GM19099 (cell line): ENCODE measurements around the gene APOBEC3C.
A peak's percentile ranks its signal among the peaks of the same experiment; 100 is the strongest.

Source experiments
- POLR2A ChIP-seq: IDR thresholded peaks from 3 replicates; pipeline ENCODE4 v1.6.1; 2011; ENCODE audit warnings: low read depth; ENCODE audit not compliant: insufficient read length; ENCODE audit errors: extremely low read depth

Gene APOBEC3C

DNA sequence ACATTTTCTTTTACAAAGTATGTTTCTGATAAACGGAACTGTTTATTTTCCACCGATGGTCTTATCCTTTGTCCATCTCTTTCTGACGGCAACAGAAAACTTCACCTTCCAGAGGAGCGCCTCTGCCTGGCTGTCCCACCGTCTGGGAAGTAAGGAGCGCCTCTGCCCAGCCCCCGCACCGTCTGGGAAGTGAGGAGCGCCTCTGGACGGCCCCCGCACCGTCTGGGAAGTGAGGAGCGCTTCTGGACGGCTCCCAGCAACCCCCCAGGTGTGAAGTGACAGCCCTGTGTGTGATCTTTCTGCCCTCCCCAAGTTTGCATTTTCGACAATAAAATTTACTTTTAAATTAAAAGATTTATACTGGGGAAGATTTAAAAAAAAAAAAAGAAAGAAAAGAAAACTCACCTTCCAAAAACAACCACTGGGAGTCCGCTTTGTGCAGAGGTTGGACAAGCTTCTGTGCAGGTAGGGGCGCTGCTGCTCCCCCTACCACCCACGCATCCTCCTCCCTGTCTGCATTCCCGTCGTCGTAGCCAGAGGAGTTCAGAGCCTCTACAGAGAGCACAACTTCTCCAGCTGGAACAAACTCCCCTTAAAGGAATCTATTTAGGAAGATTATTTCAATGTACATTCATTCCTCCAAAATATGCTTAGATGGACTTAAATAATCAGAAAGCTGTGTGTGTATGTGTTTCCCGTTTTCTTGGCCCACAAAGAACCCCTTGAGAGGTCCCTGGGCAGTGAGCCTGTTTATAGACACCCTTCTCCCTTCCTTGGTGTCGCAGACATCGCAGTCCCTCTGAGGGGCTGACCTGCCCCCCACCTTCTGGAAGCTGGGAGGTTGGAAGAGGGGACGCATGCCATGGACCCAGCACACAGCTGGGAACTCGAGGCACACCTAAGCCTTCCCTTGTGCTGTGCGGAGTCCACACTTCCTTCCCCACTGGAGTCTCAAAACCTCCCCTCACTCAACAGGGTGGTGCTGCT, 32.8 kb upstream of the APOBEC3C start:
- no peak for TF ChIP-seq POLR2A

- peak; percentile 54 for TF ChIP-seq POLR2A
Measured at GRCh38 chr22:38981992-38982927, 31.8 kb upstream of the APOBEC3C start, which contains the start of gene APOBEC3B. Gene APOBEC3B (plus strand): TSS chr22:38982347. CDS start chr22:38982454, 107 bp downstream.

DNA sequence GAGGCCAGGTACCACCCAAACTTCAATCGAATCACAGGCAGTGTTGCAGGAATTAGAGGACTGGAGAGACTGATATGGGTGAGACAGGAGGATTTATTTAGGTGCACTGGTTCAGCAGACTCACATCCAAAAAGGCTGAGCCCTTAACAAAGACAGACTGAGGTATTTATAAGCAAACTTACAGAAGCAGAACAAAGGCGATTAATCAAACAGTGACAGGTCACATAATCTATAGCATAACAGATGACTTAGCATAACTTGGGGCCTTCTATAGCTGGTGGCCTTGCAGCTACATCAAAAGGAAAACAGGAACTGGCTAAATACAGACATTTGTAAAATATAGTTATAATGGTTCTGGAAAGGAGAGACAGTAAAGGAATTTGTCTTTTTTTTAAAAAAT, 29.8 kb upstream of the APOBEC3C start:
- no peak for TF ChIP-seq POLR2A

DNA sequence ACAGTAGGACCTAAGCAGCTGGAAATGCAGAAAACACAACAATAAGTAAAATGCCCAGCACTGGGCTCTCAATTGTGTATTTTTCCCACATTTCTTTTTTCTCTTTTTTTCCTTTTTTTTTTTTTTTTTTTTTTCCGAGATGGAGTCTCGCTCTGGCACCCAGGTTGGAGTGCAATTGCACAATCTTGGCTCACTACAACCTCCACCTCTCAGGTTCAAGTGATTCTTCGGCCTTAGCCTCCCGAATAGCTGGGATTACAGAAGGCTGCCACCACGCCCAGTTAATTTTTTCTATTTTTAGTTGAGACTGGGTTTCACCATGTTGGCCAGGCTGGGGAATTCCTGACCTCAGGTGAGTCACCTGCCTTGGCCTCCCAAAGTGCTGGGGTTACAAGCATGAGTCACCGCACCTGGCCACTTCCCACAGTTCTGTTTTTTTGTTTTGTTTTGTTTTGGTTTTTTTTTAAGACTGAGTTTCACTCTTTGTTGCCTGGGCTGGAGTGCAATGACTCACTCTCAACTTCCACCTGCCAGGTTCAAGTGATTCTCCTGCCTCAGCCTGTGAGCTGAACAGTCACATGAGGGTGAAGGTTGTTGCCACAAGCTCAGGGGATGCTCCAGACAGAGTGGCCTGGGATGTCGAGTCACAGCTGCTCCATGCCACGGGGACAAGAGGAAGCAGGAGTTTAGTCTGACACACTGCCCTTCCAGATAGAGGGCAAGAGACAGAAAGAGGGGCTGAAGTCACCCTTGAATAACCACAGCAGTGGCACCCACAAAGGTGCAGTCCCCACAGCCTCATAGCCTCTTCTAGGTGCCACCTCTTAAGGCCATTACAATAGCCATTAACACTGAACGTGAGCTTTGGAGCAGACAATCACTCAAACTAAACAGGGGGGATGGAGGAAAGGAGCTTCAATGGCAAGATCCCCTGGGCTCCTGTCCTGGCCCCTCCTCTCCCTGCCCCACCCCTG, 29.0 kb upstream of the APOBEC3C start:
- TF ChIP-seq POLR2A = peak; percentile 48

DNA sequence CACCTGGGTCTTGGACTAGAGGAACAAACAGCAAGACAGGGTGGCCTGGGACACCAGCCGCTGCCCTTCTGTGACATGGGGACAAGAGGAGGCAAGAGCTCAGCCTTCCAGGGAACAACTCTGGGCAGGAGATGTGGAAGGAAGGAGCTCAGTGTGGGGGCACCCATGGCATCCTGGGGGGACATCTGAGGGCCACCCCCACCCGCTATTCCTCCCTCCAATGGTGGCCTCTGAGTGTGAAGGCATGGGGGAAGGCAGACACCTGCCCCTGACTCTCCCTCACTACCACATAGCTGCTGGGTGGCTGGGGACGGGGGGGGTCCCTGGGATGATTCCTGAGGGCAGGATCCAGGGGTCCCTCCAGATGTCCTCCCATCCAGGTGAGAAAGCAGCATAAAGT, 27.4 kb upstream of the APOBEC3C start:
- TF ChIP-seq POLR2A = no peak

DNA sequence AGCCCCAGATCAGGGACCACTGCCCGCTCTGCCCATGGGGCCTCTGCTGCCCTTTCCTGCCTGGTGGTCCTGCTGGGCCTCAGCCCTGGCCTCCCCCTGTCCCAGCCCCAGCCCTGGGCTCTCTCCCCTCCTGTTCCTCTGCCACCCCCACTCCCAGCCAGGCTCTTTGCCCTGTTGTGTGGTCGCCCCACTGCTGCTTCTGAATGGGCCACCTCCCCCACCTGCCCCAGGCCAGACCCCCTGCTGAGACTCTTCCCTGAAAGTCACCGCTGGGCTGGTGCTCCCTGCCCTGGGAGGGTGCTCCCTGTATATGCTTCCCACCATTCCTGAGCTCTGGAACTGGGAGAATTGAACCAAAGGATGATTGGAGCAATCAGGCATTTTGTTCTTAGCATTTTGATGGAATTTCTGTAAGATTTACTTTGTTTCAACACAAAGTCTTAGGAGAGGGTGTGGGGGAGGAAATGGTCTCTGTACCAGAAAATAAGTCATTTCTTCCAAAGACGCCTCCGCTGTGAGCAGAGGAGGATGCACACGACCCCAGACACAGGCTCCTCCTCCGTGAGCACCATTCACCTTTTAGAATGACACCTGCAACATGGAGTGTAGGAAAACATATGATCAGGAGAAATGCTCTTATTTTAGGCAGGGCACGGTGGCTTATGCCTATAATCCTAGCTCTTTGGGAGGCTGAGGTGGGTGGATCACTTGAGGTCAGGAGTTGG, 26.7 kb upstream of the APOBEC3C start:
- TF ChIP-seq POLR2A = no peak

GRCh38 chr22:38989466-38989865, 24.6 kb upstream of the APOBEC3C start:
- no peak for TF ChIP-seq POLR2A

DNA sequence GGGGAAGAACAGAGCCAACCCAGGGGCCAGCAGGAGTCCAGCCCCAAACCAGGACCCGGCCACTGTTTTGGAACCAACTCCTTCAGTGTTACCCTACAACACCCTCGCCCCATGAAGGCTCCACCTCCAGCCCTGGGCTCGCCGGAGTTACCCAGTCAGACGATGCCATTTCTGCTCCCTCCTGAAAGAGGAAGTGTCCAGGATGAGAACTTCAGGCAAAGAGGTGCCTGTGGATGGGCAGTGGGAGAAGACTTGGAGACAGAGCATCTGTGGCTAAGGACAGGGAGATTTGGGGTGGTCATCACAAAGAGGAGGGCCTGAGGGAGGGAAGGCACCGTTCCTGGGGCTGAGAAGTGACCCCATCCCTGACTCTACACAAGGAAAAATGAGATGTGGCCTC, 18.0 kb upstream of the APOBEC3C start:
- no peak for TF ChIP-seq POLR2A

DNA sequence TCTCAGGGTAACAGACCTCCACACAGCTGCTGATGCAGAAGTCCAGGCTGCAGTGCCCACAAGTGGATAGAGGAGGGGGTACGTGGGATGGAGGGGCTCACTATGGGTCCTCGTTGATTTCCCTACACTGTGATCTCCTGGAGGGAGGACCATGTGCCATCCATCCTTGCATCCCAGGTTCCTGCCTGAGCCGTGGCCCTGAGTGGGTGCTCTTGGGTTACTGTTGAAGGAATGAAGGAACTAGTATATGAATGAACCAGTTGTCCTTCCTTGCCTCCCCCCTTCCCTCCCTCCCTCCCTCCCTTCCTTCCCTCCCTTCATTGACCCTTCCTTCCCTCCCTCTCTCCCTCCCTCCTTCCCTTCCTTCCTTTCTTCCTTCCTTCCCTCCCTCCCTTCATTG, 16.5 kb upstream of the APOBEC3C start:
- TF ChIP-seq POLR2A = no peak

DNA sequence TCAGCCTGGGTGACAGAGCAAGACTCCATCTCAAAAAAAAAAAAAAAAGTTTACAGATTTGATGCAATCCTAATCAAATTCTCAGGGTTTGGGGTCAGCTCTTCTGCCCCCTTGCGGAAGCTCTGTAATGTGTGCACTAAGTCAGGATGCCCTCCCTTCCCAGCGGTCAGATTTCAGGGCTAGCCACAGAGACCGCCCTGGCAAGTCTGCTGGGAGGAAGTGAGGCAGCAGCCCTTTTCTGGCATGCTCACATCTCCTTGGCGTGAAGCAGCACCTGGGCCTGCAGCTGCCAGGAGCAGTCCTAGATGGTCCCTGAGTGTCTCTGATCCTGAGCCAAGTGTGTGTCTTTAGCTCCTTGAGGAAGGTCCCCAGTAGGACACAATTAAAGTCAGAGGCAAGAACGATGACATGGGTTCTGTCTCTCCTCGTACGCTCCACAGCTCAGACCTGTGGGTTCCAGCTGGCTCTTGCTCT, 10.9 kb upstream of the APOBEC3C start:
- peak; percentile 34 for TF ChIP-seq POLR2A

GRCh38 chr22:39007177-39007576, 6.9 kb upstream of the APOBEC3C start:
- no peak for TF ChIP-seq POLR2A

- TF ChIP-seq POLR2A = no peak
Measured at GRCh38 chr22:39010946-39011345, 3.1 kb upstream of the APOBEC3C start.
